IMR-90 (cell line): ENCODE results near the gene ANK3.

Source experiments
- CEBPB ChIP-seq: IDR thresholded peaks from 2 replicates; pipeline ENCODE4 v1.6.1; 2012; ENCODE audit warnings: low read depth, low read length, improper control_type of control experiment
- CHD1 ChIP-seq: IDR thresholded peaks from 2 replicates; pipeline ENCODE4 v1.6.1; 2012; ENCODE audit warnings: low read depth, low read length, improper control_type of control experiment
- CTCF ChIP-seq: conservative IDR thresholded peaks from 2 replicates; pipeline ENCODE4 v1.5.1; 2012; ENCODE audit warnings: mild to moderate bottlenecking, low read depth, low read length, improper control_type of control experiment
- ELK1 ChIP-seq: fragments of 150-350 bp; IDR thresholded peaks from 2 replicates; pipeline ENCODE4 v1.6.1; 2016; ENCODE audit warnings: low read depth, mild to moderate bottlenecking, low read length, moderate library complexity, borderline replicate concordance
- FOS ChIP-seq: fragments of 150-350 bp; IDR thresholded peaks from 2 replicates; pipeline ENCODE4 v1.6.1; 2016; ENCODE audit warnings: low read depth, low read length
- MAFK ChIP-seq: IDR thresholded peaks from 2 replicates; pipeline ENCODE4 v1.6.1; 2012; ENCODE audit warnings: low read depth, low read length, improper control_type of control experiment
- MAZ ChIP-seq: IDR thresholded peaks from 2 replicates; pipeline ENCODE4 v1.6.1; 2012; ENCODE audit warnings: low read depth, mild to moderate bottlenecking, low read length, improper control_type of control experiment, moderate library complexity, borderline replicate concordance
- NFE2L2 ChIP-seq: fragments of 150-350 bp; IDR thresholded peaks from 2 replicates; pipeline ENCODE4 v1.6.1; 2016; ENCODE audit warnings: low read depth, mild to moderate bottlenecking, low read length
- POLR2A ChIP-seq: IDR thresholded peaks from 2 replicates; pipeline ENCODE4 v1.6.1; 2012; ENCODE audit warnings: mild to moderate bottlenecking, low read depth, low read length
- RAD21 ChIP-seq: IDR thresholded peaks from 2 replicates; pipeline ENCODE4 v1.6.1; 2012; ENCODE audit warnings: low read length, improper control_type of control experiment
- RCOR1 ChIP-seq: IDR thresholded peaks from 2 replicates; pipeline ENCODE4 v1.6.1; 2012; ENCODE audit warnings: mild to moderate bottlenecking, low read length, improper control_type of control experiment; ENCODE audit not compliant: insufficient replicate concordance

GRCh38 chr10:60006062-60006461 lies 383.6 kb downstream of the ANK3 start:
- TF ChIP-seq POLR2A (no peak), CTCF (no peak), FOS (no peak), NFE2L2 (no peak), RCOR1 (no peak), RAD21 (no peak), MAFK (no peak), ELK1 (no peak), CEBPB (no peak), CHD1 (no peak), MAZ (no peak)
